ENCODE data around the gene CTPS2.

- no peak for TF ChIP-seq CTCF (IDR thresholded peaks at IDR 0.05)
- no peak for TF ChIP-seq POLR2AphosphoS5 (IDR thresholded peaks at IDR 0.05)
- no peak for TF ChIP-seq POLR2A (IDR thresholded peaks at IDR 0.05)
These were observed 153.3 kb downstream of the CTPS2 start for GRCh38 chrX:16559206-16559619.

Data from breast epithelium (tissue), 3 donors.